Measurements from ENCODE around the gene ROBO1.
"Not testable (repeated sequence)": the region's sequence is repeated elsewhere in the genome, so short reads cannot be mapped to it uniquely, and the experiment has no call there.

Gene ROBO1

DNA sequence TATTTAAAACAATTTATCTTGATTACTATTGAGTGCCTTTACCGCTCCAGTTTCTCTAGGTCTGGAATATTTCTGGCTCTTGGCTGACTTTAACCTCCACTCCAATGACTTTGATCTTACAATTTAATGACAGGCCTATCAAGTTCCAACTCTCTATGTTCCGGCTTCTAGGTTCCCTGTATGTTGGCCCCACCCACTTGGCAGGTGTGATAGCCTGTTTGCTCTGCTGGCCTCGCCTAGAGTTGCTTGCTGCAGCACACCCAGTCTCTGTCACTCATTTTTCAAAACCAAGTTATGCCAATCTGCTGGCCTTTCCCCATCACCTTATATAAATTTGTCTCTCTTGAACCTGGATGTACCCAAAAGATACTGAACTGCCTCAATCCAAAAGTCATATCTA is 428.0 kb downstream of the ROBO1 start:
- no peak for DNase-seq (ENCODE audit: low read depth)
- TF ChIP-seq, protein P1, sequence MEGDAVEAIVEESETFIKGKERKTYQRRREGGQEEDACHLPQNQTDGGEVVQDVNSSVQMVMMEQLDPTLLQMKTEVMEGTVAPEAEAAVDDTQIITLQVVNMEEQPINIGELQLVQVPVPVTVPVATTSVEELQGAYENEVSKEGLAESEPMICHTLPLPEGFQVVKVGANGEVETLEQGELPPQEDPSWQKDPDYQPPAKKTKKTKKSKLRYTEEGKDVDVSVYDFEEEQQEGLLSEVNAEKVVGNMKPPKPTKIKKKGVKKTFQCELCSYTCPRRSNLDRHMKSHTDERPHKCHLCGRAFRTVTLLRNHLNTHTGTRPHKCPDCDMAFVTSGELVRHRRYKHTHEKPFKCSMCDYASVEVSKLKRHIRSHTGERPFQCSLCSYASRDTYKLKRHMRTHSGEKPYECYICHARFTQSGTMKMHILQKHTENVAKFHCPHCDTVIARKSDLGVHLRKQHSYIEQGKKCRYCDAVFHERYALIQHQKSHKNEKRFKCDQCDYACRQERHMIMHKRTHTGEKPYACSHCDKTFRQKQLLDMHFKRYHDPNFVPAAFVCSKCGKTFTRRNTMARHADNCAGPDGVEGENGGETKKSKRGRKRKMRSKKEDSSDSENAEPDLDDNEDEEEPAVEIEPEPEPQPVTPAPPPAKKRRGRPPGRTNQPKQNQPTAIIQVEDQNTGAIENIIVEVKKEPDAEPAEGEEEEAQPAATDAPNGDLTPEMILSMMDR (IDR thresholded peaks at IDR 0.05; ENCODE audit: control insufficient read depth, insufficient read depth, low read depth, low read length, missing control alignments) = no peak
- no peak overlapping the region for H3K4me3 ChIP-seq (ENCODE audit: control insufficient read depth, low read depth, low read length)

DNA sequence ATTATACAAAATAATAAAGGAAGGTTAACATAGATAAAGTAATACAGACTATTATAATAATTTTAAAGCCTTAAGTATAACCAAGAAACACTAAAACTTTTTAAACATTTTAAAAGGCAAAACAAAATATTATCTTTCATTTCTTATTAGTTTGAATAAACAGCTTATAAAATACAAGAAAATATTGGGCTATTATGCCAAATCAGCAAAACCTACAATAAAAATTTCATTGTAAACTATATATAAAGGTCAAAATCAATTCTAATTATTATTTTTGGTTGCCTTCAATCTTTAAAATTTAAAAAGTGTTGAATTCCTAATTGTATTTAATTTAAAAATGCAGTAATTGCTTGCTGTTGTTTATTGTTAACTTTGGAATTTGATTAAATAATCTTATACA is 430.0 kb downstream of the ROBO1 start:
- no peak for DNase-seq (ENCODE audit: low read depth)
- H3K4me3 ChIP-seq (ENCODE audit: control insufficient read depth, low read depth, low read length) = no peak overlapping the region
- TF ChIP-seq, protein P1 (IDR thresholded peaks at IDR 0.05; ENCODE audit: control insufficient read depth, insufficient read depth, low read depth, low read length, missing control alignments) = no peak

DNA sequence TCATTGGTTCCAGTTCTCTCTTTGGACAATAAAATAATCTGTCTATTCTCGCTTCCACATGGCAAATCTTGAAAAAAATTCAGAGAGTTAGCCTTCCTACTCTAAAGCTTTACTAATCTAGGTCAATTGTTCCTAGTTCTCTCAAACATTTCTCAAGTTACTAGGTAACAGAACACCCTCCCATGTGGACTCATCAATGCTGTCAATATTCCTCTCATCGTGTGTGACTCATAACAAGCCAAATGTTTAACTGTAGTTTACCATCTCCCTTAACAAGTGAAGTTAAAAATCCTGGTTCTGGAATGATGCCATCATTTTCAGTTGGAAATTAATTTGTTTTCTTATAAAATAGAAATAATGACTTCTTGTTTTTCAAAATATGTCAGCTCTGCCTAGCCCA is 438.6 kb downstream of the ROBO1 start:
- DNase-seq (ENCODE audit: low read depth) = no peak
- H3K4me3 ChIP-seq (ENCODE audit: control insufficient read depth, low read depth, low read length) = no peak overlapping the region
- TF ChIP-seq, protein P1 (IDR thresholded peaks at IDR 0.05; ENCODE audit: control insufficient read depth, insufficient read depth, low read depth, low read length, missing control alignments) = no peak

DNA sequence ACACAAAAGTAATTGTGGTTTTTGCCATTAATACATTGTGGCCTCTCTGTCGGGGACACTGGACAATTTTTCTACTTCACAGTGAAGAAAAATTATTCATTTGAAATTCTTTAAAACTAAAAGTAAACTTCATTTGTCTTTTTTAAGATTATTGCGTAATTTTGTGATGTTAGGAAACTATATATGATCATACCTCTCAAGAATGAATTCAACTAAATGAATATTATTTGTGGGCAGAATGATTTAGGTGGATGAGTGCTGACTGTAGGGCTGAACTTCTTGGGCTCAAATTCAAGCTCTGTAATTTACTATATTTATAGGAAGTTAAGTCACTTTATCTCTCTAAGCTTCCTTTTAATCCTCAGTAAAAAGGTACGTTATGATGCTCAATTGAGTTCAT is 441.2 kb downstream of the ROBO1 start:
- TF ChIP-seq, protein P1 (IDR thresholded peaks at IDR 0.05; ENCODE audit: control insufficient read depth, insufficient read depth, low read depth, low read length, missing control alignments) = no peak
- DNase-seq (ENCODE audit: low read depth) = no peak
- H3K4me3 ChIP-seq (ENCODE audit: control insufficient read depth, low read depth, low read length) = no peak overlapping the region

DNA sequence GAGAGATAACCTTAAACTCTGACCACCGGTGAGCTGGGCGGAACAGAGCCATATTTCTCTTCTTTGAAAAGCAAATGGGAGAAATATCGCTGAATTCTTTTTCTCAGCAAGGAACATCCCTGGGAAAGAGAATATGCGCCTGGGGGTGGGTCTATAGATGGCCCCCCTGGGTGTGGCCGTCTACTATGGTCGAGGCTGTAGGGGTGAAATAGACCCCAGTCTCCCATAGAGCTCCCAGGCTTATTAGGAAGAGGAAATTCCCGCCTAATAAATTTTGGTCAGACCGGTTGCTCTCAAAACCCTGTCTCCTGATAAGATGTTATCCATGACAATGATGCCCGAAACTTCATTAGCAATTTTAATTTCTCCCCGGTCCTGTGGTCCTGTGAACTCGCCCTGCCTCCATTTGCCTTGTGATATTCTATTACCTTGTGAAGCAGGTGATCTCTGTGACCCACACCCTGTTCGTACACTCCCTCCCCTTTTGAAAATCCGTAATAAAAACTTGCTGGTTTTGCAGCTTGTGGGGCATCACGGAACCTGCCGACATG is 441.9 kb downstream of the ROBO1 start:
- DNase-seq (ENCODE audit: low read depth); H3K4me3 ChIP-seq (ENCODE audit: control insufficient read depth, low read depth, low read length): not testable (repeated sequence)

DNA sequence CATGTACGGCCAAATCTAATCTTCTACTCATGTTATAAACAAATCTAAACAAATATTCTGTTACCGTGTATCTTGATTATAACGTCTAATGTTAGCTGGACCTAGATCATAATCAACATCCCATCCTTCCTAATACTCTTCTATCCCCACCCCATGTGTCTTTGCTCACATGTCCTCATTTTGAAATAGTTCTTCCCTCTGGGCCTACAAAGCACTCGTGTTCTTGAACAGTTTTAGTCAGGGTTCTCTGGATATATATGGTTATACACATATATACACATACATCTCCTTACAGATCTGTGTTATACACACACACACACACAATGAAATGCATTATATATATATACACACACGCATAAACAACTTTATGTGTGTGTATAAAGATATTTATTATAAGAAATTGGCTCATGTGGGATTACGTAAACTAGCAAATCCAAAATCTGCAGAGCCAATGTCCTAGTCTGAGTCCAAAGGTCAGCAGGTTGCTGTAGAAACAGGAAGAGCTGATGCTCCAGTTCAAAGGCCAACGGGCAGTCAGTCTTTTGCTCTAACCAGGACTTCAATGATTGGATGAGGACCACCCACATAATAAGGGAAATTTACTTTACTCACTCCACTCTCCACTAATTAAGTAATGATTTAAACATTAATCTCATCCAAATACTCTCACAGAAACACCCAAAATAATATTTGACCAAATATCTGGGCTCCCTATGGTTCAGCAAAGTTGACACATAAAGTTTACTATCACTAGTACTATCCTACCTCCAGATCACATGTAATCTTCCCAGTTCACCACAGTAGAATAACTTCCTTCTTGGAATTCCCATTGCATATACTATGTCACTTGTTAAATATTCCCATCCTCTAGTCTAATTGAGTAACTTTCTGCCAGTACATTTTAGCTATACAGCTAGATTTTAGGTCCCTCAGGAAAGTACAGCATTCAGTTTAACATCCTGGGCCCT is 450.0 kb downstream of the ROBO1 start:
- no peak overlapping the region for H3K4me3 ChIP-seq (ENCODE audit: control insufficient read depth, low read depth, low read length)
- DNase-seq (ENCODE audit: low read depth) = no peak
- TF ChIP-seq, protein P1 (IDR thresholded peaks at IDR 0.05; ENCODE audit: control insufficient read depth, insufficient read depth, low read depth, low read length, missing control alignments) = no peak

DNA sequence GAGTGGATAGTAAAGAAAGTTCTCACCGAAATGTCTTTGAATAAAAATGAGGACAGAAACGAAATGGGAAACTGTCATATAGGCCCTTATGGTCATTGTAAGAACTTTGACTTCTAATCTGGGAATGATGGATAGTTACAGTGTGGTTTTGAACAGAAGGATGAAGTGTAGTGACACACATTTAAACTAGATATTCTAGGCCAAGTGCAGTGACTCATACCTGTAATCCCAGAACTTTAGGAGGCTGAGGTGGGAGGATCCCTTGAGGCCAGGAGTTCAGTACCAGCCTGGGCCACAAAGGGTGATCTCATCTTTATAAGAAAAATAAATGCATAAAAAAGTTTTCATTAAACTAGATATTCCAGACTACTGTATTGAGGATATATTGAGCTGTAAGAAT is 452.8 kb downstream of the ROBO1 start:
- DNase-seq (ENCODE audit: low read depth) = no peak

More for the DNA sequence above, 452.8 kb downstream of the ROBO1 start:
- no peak overlapping the region for H3K4me3 ChIP-seq (ENCODE audit: control insufficient read depth, low read depth, low read length)
- TF ChIP-seq, protein P1 (IDR thresholded peaks at IDR 0.05; ENCODE audit: control insufficient read depth, insufficient read depth, low read depth, low read length, missing control alignments) = no peak
